Measurements from ENCODE around the gene GMPR2.

DNA sequence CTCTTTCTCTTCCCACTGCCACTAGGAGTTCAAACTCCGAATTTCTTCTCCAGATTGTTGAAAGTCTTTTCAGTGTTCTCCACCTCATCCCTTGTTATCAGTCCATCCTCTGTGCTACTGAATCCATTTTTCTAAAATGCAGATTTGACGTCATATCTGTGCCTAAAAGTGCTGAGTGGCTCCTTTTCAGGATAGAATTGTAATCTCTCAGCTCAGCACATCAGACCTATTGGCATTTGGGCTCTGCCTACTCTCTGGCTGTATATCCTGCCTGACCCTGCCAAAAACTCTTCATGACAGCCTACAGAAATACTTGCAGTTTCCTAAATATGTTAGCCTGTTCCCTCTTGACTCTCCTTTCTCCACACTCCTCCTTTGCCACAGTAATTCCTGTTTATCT, 39.7 kb downstream of the GMPR2 start:
- TF ChIP-seq POLR2A (IDR thresholded peaks at IDR 0.05): no peak
- TF ChIP-seq, protein P1, sequence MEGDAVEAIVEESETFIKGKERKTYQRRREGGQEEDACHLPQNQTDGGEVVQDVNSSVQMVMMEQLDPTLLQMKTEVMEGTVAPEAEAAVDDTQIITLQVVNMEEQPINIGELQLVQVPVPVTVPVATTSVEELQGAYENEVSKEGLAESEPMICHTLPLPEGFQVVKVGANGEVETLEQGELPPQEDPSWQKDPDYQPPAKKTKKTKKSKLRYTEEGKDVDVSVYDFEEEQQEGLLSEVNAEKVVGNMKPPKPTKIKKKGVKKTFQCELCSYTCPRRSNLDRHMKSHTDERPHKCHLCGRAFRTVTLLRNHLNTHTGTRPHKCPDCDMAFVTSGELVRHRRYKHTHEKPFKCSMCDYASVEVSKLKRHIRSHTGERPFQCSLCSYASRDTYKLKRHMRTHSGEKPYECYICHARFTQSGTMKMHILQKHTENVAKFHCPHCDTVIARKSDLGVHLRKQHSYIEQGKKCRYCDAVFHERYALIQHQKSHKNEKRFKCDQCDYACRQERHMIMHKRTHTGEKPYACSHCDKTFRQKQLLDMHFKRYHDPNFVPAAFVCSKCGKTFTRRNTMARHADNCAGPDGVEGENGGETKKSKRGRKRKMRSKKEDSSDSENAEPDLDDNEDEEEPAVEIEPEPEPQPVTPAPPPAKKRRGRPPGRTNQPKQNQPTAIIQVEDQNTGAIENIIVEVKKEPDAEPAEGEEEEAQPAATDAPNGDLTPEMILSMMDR (IDR thresholded peaks at IDR 0.05): no peak
